Activated naive CD8-positive, alpha-beta T cell (primary cell): Measurements from ENCODE around the gene BTF3.
"Not testable (repeated sequence)": the region's sequence is repeated elsewhere in the genome, so short reads cannot be mapped to it uniquely, and the experiment has no call there.

Source experiments
- H3K27ac Mint-ChIP-seq: one replicate; pipeline ENCODE4 v1.8.0; 2021; ENCODE audit warnings: mixed read lengths
- H3K27me3 Mint-ChIP-seq: one replicate; pipeline ENCODE4 v1.8.0; 2021; ENCODE audit warnings: mixed read lengths
- H3K36me3 Mint-ChIP-seq: one replicate; pipeline ENCODE4 v1.8.0; 2021; ENCODE audit warnings: mixed read lengths
- H3K4me1 Mint-ChIP-seq: one replicate; pipeline ENCODE4 v1.8.0; 2021; ENCODE audit warnings: low read depth, mixed read lengths
- H3K4me3 Mint-ChIP-seq: one replicate; pipeline ENCODE4 v1.8.0; 2021; ENCODE audit warnings: mild to moderate bottlenecking, mixed read lengths
- H3K9me3 Mint-ChIP-seq: one replicate; pipeline ENCODE4 v1.8.0; 2021; ENCODE audit warnings: low read depth, mixed read lengths

BTF3 gene

GRCh38 chr5:73495772-73496335 is 2.4 kb upstream of the BTF3 start:
- H3K27ac Mint-ChIP-seq = no peak overlapping the region
- H3K27me3 Mint-ChIP-seq = peaks cover 17% of the 10 kb centered on the region

GRCh38 chr5:73496984-73497457 is 1.2 kb upstream of the BTF3 start:
- Mint-ChIP-seq H3K4me3 (peak overlapping the region; percentile 97), H3K27ac (peak overlapping the region; percentile 99), H3K27me3 (peaks cover 13% of the 10 kb centered on the region), H3K9me3 (no peaks in the 10 kb centered on the region), H3K4me1 (peaks cover 34% of the 10 kb centered on the region), H3K36me3 (peaks cover 19% of the 10 kb centered on the region)

More at GRCh38 chr5:73495772-73496335, 2.4 kb upstream of the BTF3 start:
- H3K4me3 Mint-ChIP-seq = no peak overlapping the region
- H3K9me3 Mint-ChIP-seq = no peaks in the 10 kb centered on the region
- peaks cover 26% of the 10 kb centered on the region for H3K4me1 Mint-ChIP-seq
- H3K36me3 Mint-ChIP-seq = peaks cover 13% of the 10 kb centered on the region

GRCh38 chr5:73497497-73498056 is 665 bp upstream of the BTF3 start:
- peak overlapping the region; percentile 99 for H3K27ac Mint-ChIP-seq
- H3K27me3 Mint-ChIP-seq = peaks cover 11% of the 10 kb centered on the region
- no peaks in the 10 kb centered on the region for H3K9me3 Mint-ChIP-seq
- H3K36me3 Mint-ChIP-seq = peaks cover 19% of the 10 kb centered on the region
- peaks cover 39% of the 10 kb centered on the region for H3K4me1 Mint-ChIP-seq
- H3K4me3 Mint-ChIP-seq = peak overlapping the region; percentile 97

GRCh38 chr5:73499187-73499586 is 945 bp downstream of the BTF3 start:
- Mint-ChIP-seq H3K36me3 (peaks cover 19% of the 10 kb centered on the region), H3K4me3 (peak overlapping the region; percentile 97), H3K4me1 (peaks cover 42% of the 10 kb centered on the region)

GRCh38 chr5:73499756-73500155 is 1.5 kb downstream of the BTF3 start:
- H3K4me3 Mint-ChIP-seq = peak overlapping the region; percentile 97
- H3K27me3 Mint-ChIP-seq = peaks cover under 1% of the 10 kb centered on the region
- H3K36me3 Mint-ChIP-seq = peaks cover 19% of the 10 kb centered on the region
- peak overlapping the region; percentile 99 for H3K27ac Mint-ChIP-seq
- H3K9me3 Mint-ChIP-seq = no peaks in the 10 kb centered on the region
- peaks cover 42% of the 10 kb centered on the region for H3K4me1 Mint-ChIP-seq

More at GRCh38 chr5:73499187-73499586, 945 bp downstream of the BTF3 start:
- peak overlapping the region; percentile 99 for H3K27ac Mint-ChIP-seq
- no peaks in the 10 kb centered on the region for H3K9me3 Mint-ChIP-seq
- H3K27me3 Mint-ChIP-seq = peaks cover 2% of the 10 kb centered on the region

- Mint-ChIP-seq H3K27ac (peak overlapping the region; percentile 93), H3K36me3 (peaks cover 19% of the 10 kb centered on the region), H3K9me3 (no peaks in the 10 kb centered on the region), H3K27me3 (no peaks in the 10 kb centered on the region), H3K4me3 (peak overlapping the region; percentile 97), H3K4me1 (peaks cover 42% of the 10 kb centered on the region)
Observed at GRCh38 chr5:73501406-73501805, 3.2 kb downstream of the BTF3 start.

GRCh38 chr5:73506459-73506955 is 8.3 kb downstream of the BTF3 start:
- peaks cover 9% of the 10 kb centered on the region for H3K4me1 Mint-ChIP-seq
- H3K27me3 Mint-ChIP-seq = no peaks in the 10 kb centered on the region
- H3K27ac Mint-ChIP-seq = no peak overlapping the region
- peaks cover 6% of the 10 kb centered on the region for H3K36me3 Mint-ChIP-seq
- H3K4me3 Mint-ChIP-seq = no peak overlapping the region
- H3K9me3 Mint-ChIP-seq = no peaks in the 10 kb centered on the region

- H3K4me1 Mint-ChIP-seq = peaks cover 8% of the 10 kb centered on the region
- no peaks in the 10 kb centered on the region for H3K27me3 Mint-ChIP-seq
- peak overlapping the region; percentile 37 for H3K27ac Mint-ChIP-seq
- H3K9me3 Mint-ChIP-seq = no peaks in the 10 kb centered on the region
- H3K4me3 Mint-ChIP-seq = no peak overlapping the region
- peaks cover 6% of the 10 kb centered on the region for H3K36me3 Mint-ChIP-seq
Observed at GRCh38 chr5:73507062-73507461, 8.8 kb downstream of the BTF3 start.

GRCh38 chr5:73508521-73508920 is 10.3 kb downstream of the BTF3 start:
- H3K27me3 Mint-ChIP-seq, H3K4me1 Mint-ChIP-seq, H3K9me3 Mint-ChIP-seq: not testable (repeated sequence)

GRCh38 chr5:73513996-73514395 is 15.8 kb downstream of the BTF3 start:
- Mint-ChIP-seq H3K4me3 (no peak overlapping the region), H3K4me1 (no peaks in the 10 kb centered on the region), H3K36me3 (no peaks in the 10 kb centered on the region), H3K27me3 (no peaks in the 10 kb centered on the region), H3K27ac (no peak overlapping the region), H3K9me3 (no peaks in the 10 kb centered on the region)

More at GRCh38 chr5:73508521-73508920, 10.3 kb downstream of the BTF3 start:
- not testable (repeated sequence) for H3K27ac Mint-ChIP-seq, H3K4me3 Mint-ChIP-seq, H3K36me3 Mint-ChIP-seq

- Mint-ChIP-seq H3K4me1 (peaks cover 2% of the 10 kb centered on the region), H3K36me3 (no peaks in the 10 kb centered on the region), H3K4me3 (no peak overlapping the region), H3K27me3 (no peaks in the 10 kb centered on the region), H3K9me3 (no peaks in the 10 kb centered on the region), H3K27ac (no peak overlapping the region)
Observed at GRCh38 chr5:73514418-73514817, 16.2 kb downstream of the BTF3 start.

- Mint-ChIP-seq H3K4me1 (peaks cover 7% of the 10 kb centered on the region), H3K36me3 (no peaks in the 10 kb centered on the region), H3K4me3 (no peak overlapping the region), H3K27ac (no peak overlapping the region), H3K9me3 (no peaks in the 10 kb centered on the region), H3K27me3 (no peaks in the 10 kb centered on the region)
Observed at GRCh38 chr5:73515232-73515631, 17.0 kb downstream of the BTF3 start.

- Mint-ChIP-seq H3K36me3 (no peaks in the 10 kb centered on the region), H3K9me3 (no peaks in the 10 kb centered on the region), H3K4me3 (peak overlapping the region; percentile 44), H3K27me3 (no peaks in the 10 kb centered on the region), H3K27ac (no peak overlapping the region), H3K4me1 (peaks cover 7% of the 10 kb centered on the region)
Observed at GRCh38 chr5:73519531-73520283, 21.5 kb downstream of the BTF3 start.

- Mint-ChIP-seq H3K9me3 (no peaks in the 10 kb centered on the region), H3K36me3 (no peaks in the 10 kb centered on the region), H3K4me3 (no peak overlapping the region), H3K27ac (no peak overlapping the region), H3K27me3 (no peaks in the 10 kb centered on the region), H3K4me1 (peaks cover 7% of the 10 kb centered on the region)
Observed at GRCh38 chr5:73522989-73523388, 24.7 kb downstream of the BTF3 start.

- Mint-ChIP-seq H3K27ac (no peak overlapping the region), H3K4me3 (no peak overlapping the region), H3K9me3 (no peaks in the 10 kb centered on the region), H3K36me3 (no peaks in the 10 kb centered on the region), H3K4me1 (peaks cover 7% of the 10 kb centered on the region), H3K27me3 (no peaks in the 10 kb centered on the region)
Observed at GRCh38 chr5:73523861-73524260, 25.6 kb downstream of the BTF3 start.
